DND-41 (cell line): ENCODE results near the gene MTTP.

ENCODE experiments used
- ATAC-seq: fragments of 200-7000 bp; cut with Tn5 transposase; 3 replicates; pipeline ENCODE4 v1.9.1; 2021; ENCODE audit warnings: low read depth; ENCODE audit not compliant: insufficient read depth
- DNase-seq: peaks from one replicate; pipeline ENCODE4 v3.0.0-alpha.2; 2020
- H2AFZ ChIP-seq: 2 replicates; pipeline ENCODE4 v1.6.0; 2012; ENCODE audit warnings: low read depth, low read length
- H3K27ac ChIP-seq: 2 replicates; pipeline ENCODE4 v1.5.1; 2012; ENCODE audit warnings: low read length, inconsistent platforms
- H3K27me3 ChIP-seq: fragments of 200-600 bp; sonication (generic); 2 replicates; pipeline ENCODE4 v1.6.0; 2012; ENCODE audit warnings: low read length, mild to moderate bottlenecking, inconsistent platforms; ENCODE audit not compliant: insufficient read depth, poor library complexity
- H3K36me3 ChIP-seq: 2 replicates; pipeline ENCODE4 v1.5.1; 2012; ENCODE audit warnings: low read length, inconsistent platforms; ENCODE audit not compliant: insufficient read depth
- H3K4me1 ChIP-seq: 2 replicates; pipeline ENCODE4 v1.5.1; 2012; ENCODE audit warnings: mild to moderate bottlenecking, low read length; ENCODE audit not compliant: insufficient read depth
- H3K4me2 ChIP-seq: 2 replicates; pipeline ENCODE4 v1.6.0; 2012; ENCODE audit warnings: mild to moderate bottlenecking, moderate library complexity, low read length, inconsistent platforms; ENCODE audit not compliant: insufficient read depth
- H3K4me3 ChIP-seq, 2 experiments: fragments of 200-600 bp in 1 of 2; shearing (Covaris generic) in 1 of 2; 2 replicates each; pipeline ENCODE4 v1.5.1; 2012 to 2016; ENCODE audit warnings: inconsistent platforms in 2 of 2, low read length in 2 of 2, mild to moderate bottlenecking in 2 of 2, low read depth in 1 of 2, moderate library complexity in 1 of 2
- H3K79me2 ChIP-seq: 2 replicates; pipeline ENCODE4 v1.6.0; 2012; ENCODE audit warnings: low read length, inconsistent platforms; ENCODE audit not compliant: insufficient read depth
- H3K9ac ChIP-seq: 2 replicates; pipeline ENCODE4 v1.6.0; 2012; ENCODE audit warnings: low read depth, mild to moderate bottlenecking, inconsistent platforms, low read length, moderate library complexity
- H3K9me3 ChIP-seq: 2 replicates; pipeline ENCODE4 v1.5.1; 2012; ENCODE audit warnings: low read length, moderate library complexity, mild to moderate bottlenecking, inconsistent platforms; ENCODE audit not compliant: insufficient read depth, severe bottlenecking
- H4K20me1 ChIP-seq: 2 replicates; pipeline ENCODE4 v1.6.0; 2012; ENCODE audit warnings: low read length; ENCODE audit not compliant: insufficient read depth
- CTCF ChIP-seq: IDR thresholded peaks from 2 replicates; pipeline ENCODE4 v1.5.1; 2012; ENCODE audit warnings: borderline replicate concordance, low read length, moderate library complexity, mild to moderate bottlenecking; ENCODE audit not compliant: poor library complexity, severe bottlenecking; ENCODE audit errors: extremely low read depth
- EZH2 ChIP-seq: IDR thresholded peaks from 3 replicates; pipeline ENCODE4 v1.6.1; 2012; ENCODE audit warnings: borderline replicate concordance, low read depth, mild to moderate bottlenecking, moderate library complexity, low read length, inconsistent platforms; ENCODE audit not compliant: severe bottlenecking

Gene MTTP

GRCh38 chr4:99655308-99656081 lies 80.9 kb downstream of the MTTP start:
- Histone ChIP-seq H3K9ac (no peak overlapping the region), H2AFZ (no peak overlapping the region), H3K4me2 (no peak overlapping the region), H3K36me3 (no peaks in the 10 kb centered on the region), H3K9me3 (no peaks in the 10 kb centered on the region), H3K27me3 (no peaks in the 10 kb centered on the region), H3K4me1 (no peaks in the 10 kb centered on the region), H3K4me3 (no peak overlapping the region), H4K20me1 (no peaks in the 10 kb centered on the region), H3K27ac (no peak overlapping the region), H3K79me2 (no peaks in the 10 kb centered on the region)
- TF ChIP-seq EZH2 (no peak), CTCF (no peak)
- no peak for DNase-seq
- no peak for ATAC-seq

- ATAC-seq = no peak
- H3K79me2 ChIP-seq = no peaks in the 10 kb centered on the region
- no peaks in the 10 kb centered on the region for H3K36me3 ChIP-seq
- no peaks in the 10 kb centered on the region for H3K4me1 ChIP-seq
- DNase-seq = no peak
- no peaks in the 10 kb centered on the region for H4K20me1 ChIP-seq
- no peak within 1 kb of the TSS for H3K4me3 ChIP-seq
- H3K27me3 ChIP-seq = no peaks in the 10 kb centered on the region
- no peak within 1 kb of the TSS for H3K9ac ChIP-seq
- H3K4me2 ChIP-seq = no peak within 1 kb of the TSS
- no peak for TF ChIP-seq EZH2
- TF ChIP-seq CTCF = no peak
- H3K9me3 ChIP-seq = no peaks in the 10 kb centered on the region
- no peak within 1 kb of the TSS for H2AFZ ChIP-seq
- H3K27ac ChIP-seq = no peak within 1 kb of the TSS
Measured at GRCh38 chr4:99657798-99658197, 83.2 kb downstream of the MTTP start, which contains the start of gene C4orf54. TSS of gene C4orf54 (minus strand) at chr4:99657828. CDS start at chr4:99654648, 3,180 bp downstream.

GRCh38 chr4:99658666-99659065 lies 84.0 kb downstream of the MTTP start:
- Histone ChIP-seq H3K79me2 (no peaks in the 10 kb centered on the region), H3K9me3 (no peaks in the 10 kb centered on the region), H3K4me3 (no peak overlapping the region), H4K20me1 (no peaks in the 10 kb centered on the region), H3K27me3 (peaks cover 2% of the 10 kb centered on the region), H3K4me2 (no peak overlapping the region), H3K36me3 (no peaks in the 10 kb centered on the region), H3K4me1 (no peaks in the 10 kb centered on the region), H2AFZ (no peak overlapping the region), H3K9ac (no peak overlapping the region), H3K27ac (no peak overlapping the region)
- TF ChIP-seq CTCF = no peak
- no peak for TF ChIP-seq EZH2
- DNase-seq (no peak), ATAC-seq (no peak)
